DMS153 treated with DMSO at 0.1 percent for 48 hours (cell line): ENCODE results near the gene AMFR.

Source experiments
- DNase-seq: peaks from one replicate; lab custom pipeline; 2025; ENCODE audit not compliant: unreplicated experiment; lab: John Stamatoyannopoulos, UW

The AMFR gene

GRCh38 chr16:56363781-56364565 is 61.4 kb downstream of the AMFR start:
- DNase-seq = no peak

DNA sequence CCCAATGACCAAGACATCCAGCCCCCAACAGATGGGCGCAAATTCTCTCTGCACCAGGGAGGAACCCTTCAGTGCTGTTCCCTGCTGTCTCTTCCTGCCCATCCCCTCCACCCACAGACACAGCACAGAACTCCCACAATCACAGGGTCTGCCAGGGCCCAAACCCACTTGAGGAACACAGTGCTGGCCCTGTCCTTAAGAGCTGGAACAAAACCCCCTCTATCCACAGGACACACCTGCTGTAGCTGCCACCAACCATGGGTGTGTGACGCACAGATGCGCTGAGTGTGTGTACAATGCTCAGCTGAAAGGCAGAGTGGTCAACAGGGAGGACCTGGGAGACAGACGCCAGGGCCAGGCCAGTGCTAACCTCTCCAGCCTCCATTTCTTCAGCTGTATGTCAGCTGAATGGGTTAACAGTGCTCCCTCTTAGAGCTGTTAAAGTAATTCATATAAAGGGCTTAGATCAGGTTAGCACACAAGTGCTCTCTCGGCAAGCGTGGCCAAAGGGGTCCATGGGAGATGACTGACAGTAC is 62.1 kb downstream of the AMFR start:
- DNase-seq = no peak

- no peak for DNase-seq
Measured at GRCh38 chr16:56362706-56363105, 62.6 kb downstream of the AMFR start.

GRCh38 chr16:56362057-56362655 is 63.2 kb downstream of the AMFR start:
- no peak for DNase-seq

GRCh38 chr16:56360117-56361008 is 65.0 kb downstream of the AMFR start:
- DNase-seq = no peak

DNA sequence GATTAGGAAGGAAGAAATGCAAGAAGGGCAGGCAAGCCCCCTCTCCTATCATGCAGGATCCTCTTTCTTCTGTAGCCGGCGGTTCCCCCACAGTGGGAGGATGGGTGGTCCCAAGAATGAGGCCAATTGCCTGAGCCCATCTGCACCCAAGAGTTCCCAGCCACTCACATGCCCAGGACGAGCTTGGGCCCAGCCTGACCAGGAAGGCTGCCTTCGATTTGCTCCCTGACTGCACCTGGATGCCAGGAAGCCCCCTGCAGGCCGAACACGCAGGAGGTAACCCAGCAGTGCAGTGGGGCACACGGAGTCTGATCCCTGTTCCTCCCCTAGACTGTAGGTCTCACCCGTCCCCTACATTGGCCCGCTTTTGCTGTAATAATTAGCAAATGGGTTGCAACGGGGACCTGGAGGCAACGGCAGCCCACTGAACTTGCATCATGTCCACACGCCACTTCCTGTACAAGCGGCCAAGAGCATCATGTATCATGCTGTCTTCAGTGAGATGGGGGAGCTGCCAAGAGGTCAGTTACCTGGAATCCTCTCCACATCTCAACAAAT is 67.5 kb downstream of the AMFR start:
- DNase-seq = no peak

GRCh38 chr16:56357241-56357764 is 68.0 kb downstream of the AMFR start:
- DNase-seq = peak; percentile 24

DNA sequence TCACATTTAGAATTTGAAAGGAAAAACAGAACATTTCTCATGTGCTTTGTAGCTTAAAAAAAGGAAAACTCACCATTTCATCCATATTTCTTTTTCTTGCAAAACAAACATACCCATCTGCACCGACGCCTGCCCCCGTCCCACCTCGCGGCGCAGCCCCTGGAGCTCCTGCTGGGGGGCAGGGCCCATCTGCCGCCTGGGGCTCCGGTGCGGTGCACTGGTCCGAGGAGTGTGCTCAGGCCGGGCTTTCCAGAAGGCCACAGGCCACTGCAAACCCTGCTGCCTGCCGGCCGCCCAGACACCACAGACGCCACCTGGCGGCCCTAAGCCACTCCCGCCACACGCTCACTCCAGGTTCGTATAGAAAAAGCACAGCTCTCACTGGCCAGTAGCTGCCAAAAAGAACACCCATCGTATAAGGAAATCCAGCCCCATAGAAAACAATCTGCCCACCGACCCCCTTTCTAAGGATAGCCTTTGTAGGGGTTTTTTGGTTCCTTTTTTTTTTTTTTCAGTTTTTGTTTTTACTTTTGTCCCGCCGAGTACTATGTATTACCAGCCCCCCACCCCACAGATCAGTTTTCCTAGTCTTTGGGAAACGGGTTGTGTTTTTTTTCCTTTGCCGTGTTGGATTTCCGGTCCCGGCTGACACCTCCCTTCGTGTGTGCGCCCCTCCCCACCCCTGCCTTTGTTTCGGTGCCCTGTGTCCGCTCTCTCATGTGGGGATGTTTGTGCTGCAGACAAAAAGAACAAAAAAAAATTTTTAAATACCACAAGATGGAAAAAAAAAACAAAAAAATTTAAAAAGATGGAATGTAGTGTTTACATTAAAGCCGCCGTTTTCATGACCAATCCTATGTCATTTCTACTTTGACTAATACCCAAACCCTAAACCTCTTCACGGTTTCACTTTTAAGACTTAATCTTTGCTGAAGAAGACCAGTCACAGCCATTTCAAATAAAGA is 68.8 kb downstream of the AMFR start:
- DNase-seq = peak; percentile 73

- no peak for DNase-seq
Measured at GRCh38 chr16:56355786-56356275, 69.5 kb downstream of the AMFR start.

DNA sequence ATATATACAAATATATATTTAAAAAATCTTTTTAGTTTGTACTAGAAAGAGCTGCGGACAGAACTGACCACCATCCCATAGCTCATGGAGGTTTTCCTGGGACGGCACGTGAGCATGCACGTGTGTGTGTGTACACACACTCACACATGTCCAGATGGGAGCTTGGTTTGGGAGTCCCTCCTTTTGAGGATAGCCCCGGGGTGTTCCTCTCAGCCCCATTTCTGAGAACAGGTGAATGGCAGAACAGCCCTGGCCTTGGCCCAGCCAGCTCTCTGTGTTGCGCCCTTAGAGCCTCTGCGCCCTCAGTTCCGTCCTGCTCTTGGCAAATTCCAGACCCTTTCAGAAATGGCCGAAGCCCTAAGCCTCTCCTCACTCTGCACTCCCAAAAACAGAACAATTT is 70.1 kb downstream of the AMFR start:
- no peak for DNase-seq

DNA sequence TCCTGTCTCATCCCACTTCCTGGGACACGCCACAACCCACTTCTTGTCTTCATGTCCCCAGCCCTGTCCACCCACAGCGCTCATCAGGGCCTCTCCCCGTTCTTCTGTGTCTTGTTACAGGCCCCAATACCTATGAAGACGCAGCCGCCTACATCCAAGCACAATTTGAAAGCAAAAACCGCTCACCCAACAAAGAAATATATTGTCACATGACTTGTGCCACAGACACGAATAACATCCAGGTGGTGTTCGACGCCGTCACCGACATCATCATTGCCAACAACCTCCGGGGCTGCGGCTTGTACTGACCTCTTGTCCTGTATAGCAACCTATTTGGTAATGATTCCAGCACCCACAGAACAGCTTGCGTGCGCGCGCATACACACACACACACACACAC is 70.6 kb downstream of the AMFR start:
- no peak for DNase-seq

GRCh38 chr16:56354016-56354415 is 71.3 kb downstream of the AMFR start:
- no peak for DNase-seq

- DNase-seq = no peak
Measured at GRCh38 chr16:56353054-56353921, 72.1 kb downstream of the AMFR start.

DNA sequence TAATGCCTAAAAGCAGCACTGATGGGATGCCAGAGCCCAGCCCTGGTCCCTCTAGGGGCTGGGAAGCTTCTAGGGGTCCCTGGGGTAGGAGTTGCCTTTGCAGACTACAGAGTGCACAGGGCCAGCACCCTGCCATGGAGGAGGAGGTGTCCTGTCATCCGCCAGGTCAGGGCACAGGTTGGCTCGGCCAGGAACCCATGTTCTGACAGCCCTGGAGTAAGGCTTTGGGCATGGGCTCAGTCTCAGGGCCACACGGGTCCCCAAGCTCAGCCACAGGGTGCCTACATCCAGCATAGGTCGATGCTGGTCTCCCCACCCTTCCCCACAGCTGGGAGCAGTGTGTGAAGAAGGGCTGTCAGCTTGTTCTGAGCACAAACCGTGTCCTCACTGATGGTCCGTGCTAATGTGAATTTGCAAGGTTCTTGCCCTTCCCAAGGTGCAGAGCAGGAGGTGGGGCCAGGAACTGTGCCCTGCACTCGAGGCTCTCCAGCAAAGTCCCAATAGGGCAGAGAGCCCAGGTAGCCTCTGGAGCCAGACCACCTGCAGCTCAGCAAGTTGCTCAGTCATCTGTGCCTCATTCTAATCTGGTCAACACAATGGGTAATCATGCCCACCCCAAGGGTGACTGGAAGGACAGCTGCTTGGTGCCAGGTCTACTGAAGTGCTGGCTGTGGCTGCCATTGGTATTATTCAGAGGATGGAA is 72.8 kb downstream of the AMFR start:
- no peak for DNase-seq

GRCh38 chr16:56351481-56351880 is 73.9 kb downstream of the AMFR start:
- DNase-seq = no peak

GRCh38 chr16:56350491-56351405 is 74.6 kb downstream of the AMFR start:
- DNase-seq = no peak

- DNase-seq = no peak
Measured at GRCh38 chr16:56349711-56350161, 75.6 kb downstream of the AMFR start.
